HEK293 (cell line): ENCODE results near the gene AFF1.

Experiments used
- ZNF121 ChIP-seq: fragments of 450-650 bp; formaldehyde crosslinking; IDR thresholded peaks from 2 replicates; pipeline ENCODE4 v1.5.1; 2016; ENCODE audit warnings: missing biosample characterization, missing genetic modification characterization
- ZNF473 ChIP-seq: fragments of 450-650 bp; formaldehyde crosslinking; IDR thresholded peaks from 2 replicates; pipeline ENCODE4 v1.5.1; 2017; ENCODE audit warnings: missing biosample characterization, missing genetic modification characterization

DNA sequence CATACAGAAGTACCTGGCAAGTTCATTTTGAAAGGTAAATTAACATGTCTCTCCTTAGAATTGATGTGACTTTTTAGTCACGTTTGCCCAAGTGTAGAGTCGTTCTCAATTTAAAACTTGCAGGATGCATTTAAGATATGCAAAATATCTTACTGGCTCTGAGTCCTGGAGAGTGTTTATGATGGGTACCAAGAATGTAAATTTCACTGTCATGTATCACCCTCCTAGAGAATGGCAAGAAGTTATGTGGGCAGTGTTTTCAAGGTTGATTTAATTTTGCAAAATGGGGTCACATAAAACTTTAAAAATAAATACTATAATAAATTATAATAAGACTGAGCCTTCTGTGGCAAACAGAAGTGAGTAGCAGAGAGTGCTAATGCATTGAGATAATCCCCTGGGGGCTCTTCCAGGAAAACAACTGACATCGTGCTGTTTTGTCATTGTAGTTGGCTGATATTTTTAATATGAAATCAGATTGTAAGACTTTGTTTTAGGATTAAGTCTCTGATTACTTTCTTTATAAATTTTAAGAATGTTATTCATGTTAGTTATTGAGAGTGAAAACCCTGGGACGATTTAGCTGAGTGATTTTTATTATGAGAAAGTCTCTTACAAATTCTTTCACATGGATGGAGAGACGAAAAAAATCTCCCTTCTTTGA is 103.0 kb downstream of the AFF1 start:
- TF ChIP-seq ZNF473 (tag by site-specific recombination): no peak
- TF ChIP-seq ZNF121 (tag by site-specific recombination): no peak
